ENCODE measurements around the gene ANKHD1.
A peak's percentile ranks its signal among the peaks of the same experiment; 100 is the strongest.

The ANKHD1 gene

GRCh38 chr5:140401362-140402257 lies at the start of gene ANKHD1:
TSS of gene ANKHD1 (plus strand) at chr5:140401833. CDS start at chr5:140401968, 135 bp downstream.
- peak; percentile 93 for DNase-seq

DNA sequence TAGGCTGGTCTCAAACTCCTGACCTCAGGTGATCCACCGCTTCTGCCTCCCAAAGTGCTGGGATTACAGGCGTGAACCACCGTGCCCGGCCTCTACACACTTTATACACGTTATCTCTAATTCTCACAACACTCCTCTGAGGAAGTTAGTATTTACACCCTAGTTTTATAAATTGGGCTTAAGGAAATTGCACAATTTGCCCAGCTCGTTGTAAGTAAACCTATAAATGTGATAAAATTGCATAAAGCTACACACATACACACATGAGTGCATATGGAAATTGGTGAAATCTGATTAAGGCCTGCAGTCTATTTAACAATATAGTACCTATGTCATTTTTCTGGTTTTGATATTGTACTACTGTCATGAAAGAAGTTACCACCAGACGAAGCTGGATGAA lies 46.1 kb upstream of the ANKHD1 start:
- no peak for DNase-seq

DNA sequence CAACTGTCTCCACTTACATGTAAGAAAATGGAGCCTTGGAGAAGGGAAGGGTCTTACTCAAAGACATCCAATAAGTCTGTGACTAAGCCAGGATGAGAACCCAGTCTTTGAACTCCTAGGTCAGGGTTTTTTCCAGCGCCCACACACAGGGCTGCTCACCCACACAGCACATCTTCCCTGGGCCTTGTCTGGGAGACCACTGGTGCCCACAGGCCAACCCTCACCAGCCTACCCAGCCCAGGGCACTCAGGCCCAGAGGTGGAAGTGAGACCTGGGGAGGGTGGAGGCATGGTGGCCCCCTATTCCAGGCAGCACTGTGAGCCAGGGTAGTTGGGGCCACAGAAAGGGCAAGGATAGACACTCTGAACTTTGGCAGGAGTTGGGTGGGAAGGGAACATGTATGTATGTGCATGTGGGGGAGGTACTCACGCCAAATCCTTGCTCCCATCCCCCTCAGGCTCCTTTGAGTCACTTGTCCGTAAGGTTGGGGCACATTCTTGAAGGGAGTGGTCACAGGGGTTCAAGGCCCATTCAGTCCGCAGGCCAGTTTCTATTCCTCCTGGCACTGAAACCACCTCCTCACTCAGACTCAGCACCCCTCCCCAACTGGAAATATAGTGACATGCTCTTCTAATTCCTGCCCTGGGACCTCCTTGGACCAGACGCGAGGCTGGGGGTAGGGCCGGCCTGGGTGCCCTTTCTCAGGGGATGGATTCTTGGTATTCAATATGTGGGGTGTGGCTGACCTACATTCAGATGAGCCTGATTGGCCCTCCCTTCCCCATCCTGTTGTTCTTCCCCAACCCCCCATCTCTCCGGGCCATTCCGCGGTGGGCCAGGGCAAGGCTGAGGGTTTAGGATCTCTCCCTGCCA lies 44.5 kb upstream of the ANKHD1 start:
- no peak for DNase-seq

DNA sequence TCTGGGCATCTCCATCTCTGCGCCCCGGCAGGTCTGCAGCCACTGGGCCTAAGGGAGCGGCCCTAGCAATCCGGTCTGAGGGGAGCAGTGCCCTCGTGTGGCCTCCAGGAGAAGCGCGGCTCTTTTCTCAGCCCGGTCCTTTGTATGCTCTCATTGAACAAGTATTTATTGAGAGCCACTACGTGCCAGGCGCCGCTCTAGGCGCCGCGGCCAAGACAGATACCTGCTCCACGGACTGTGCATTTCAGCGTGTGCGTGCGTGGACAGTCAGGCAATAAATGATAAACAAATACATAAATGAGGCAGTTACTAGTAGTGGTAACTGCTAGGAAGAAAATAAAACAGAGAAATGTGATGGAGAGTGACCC lies 43.9 kb upstream of the ANKHD1 start:
- peak; percentile 79 for DNase-seq

- DNase-seq, result no peak
Observed at GRCh38 chr5:140358738-140359310, 42.8 kb upstream of the ANKHD1 start.

GRCh38 chr5:140360101-140360500 lies 41.5 kb upstream of the ANKHD1 start, which contains the start of gene SLC4A9:
TSS of gene SLC4A9 (plus strand) at chr5:140360194. CDS start at chr5:140360237, 43 bp downstream.
- no peak for DNase-seq

GRCh38 chr5:140360681-140361479 lies 40.8 kb upstream of the ANKHD1 start:
- DNase-seq, result no peak

- no peak for DNase-seq
Observed at GRCh38 chr5:140361901-140362300, 39.7 kb upstream of the ANKHD1 start.

DNA sequence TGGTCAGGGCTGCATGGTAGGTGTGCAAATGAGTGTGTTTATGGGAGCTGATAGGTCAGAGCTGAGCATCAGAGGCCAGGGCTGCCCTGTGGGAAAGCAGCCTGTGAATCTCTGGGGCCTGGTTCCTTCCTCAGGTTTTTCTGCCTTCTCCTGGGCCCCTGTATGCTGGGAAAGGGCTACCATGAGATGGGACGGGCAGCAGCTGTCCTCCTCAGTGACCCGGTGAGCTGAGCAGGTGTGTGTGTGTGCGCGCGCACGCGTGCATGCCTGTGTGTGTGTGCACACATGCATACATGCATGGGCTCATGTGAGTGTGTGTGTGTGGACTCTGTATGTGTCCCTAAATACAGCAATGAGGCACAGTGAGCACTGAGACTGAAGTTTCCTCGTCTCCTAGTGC lies 39.3 kb upstream of the ANKHD1 start:
- DNase-seq, result no peak

GRCh38 chr5:140362875-140363630 lies 38.6 kb upstream of the ANKHD1 start:
- peak; percentile 11 for DNase-seq

GRCh38 chr5:140363631-140364471 lies 37.8 kb upstream of the ANKHD1 start:
- no peak for DNase-seq

DNA sequence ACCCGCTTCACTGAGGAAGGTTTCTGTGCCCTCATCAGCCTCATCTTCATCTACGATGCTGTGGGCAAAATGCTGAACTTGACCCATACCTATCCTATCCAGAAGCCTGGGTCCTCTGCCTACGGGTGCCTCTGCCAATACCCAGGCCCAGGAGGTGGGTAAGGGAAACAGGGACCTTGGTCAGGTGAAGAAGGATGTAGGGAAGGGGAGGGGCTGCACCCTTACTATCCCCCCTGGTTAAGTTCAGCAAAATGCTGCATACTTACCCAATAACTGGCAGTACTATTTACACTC lies 37.2 kb upstream of the ANKHD1 start:
- no peak for DNase-seq

DNA sequence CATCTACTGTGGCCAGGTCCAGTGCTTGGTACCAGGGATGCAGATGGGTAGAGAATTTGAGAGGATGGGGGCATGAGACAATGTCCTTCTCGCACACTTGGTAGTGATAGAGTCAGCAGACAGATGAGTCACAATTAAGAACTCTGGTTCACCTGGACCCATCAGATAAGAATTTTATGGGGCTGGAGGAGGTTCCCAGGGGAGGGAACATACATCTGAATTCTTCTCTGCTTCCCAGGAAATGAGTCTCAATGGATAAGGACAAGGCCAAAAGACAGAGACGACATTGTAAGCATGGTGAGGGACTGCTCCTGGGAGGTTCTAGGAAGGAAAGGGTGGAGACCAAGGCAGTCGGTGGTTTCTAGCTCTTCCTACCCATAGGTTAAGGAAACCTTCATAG lies 36.4 kb upstream of the ANKHD1 start:
- DNase-seq, result no peak

DNA sequence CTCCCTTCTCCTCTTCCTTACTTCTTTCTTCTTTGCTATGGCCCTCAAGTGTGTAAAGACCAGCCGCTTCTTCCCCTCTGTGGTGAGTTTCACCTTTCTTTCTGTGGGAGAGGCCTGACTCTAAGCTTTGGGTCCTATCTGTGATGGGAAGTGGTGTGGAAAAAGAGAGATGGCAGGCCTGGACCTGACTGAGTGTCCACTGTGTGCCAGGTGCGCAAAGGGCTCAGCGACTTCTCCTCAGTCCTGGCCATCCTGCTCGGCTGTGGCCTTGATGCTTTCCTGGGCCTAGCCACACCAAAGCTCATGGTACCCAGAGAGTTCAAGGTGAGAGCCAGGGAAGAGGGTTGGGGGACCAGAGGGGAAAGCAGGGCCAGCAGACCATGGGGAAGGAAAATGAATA lies 35.7 kb upstream of the ANKHD1 start:
- DNase-seq, result no peak

- no peak for DNase-seq
Observed at GRCh38 chr5:140366589-140367255, 34.9 kb upstream of the ANKHD1 start.

DNA sequence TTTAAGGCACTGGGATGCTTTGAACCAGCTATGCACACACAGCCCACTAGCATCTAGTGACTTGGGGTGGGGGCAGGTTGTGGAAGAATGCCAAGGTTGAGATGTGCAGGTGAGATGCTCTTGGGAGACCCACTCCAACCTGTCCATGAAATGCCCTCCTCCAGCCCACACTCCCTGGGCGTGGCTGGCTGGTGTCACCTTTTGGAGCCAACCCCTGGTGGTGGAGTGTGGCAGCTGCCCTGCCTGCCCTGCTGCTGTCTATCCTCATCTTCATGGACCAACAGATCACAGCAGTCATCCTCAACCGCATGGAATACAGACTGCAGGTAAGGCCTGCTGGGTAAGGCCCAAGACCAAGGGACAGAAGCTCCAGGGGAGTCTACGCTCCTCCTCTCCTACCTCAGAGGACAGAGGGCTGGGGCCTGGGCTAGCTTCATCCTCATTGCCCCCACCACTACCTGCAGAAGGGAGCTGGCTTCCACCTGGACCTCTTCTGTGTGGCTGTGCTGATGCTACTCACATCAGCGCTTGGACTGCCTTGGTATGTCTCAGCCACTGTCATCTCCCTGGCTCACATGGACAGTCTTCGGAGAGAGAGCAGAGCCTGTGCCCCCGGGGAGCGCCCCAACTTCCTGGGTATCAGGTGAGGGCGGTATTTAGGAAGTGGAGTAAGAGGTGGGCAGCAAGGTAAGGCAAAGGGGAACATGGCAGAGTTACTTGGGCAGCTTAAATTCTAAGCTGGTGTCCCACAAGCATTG lies 34.2 kb upstream of the ANKHD1 start:
- no peak for DNase-seq

- DNase-seq, result no peak
Observed at GRCh38 chr5:140371356-140372151, 30.1 kb upstream of the ANKHD1 start.

DNA sequence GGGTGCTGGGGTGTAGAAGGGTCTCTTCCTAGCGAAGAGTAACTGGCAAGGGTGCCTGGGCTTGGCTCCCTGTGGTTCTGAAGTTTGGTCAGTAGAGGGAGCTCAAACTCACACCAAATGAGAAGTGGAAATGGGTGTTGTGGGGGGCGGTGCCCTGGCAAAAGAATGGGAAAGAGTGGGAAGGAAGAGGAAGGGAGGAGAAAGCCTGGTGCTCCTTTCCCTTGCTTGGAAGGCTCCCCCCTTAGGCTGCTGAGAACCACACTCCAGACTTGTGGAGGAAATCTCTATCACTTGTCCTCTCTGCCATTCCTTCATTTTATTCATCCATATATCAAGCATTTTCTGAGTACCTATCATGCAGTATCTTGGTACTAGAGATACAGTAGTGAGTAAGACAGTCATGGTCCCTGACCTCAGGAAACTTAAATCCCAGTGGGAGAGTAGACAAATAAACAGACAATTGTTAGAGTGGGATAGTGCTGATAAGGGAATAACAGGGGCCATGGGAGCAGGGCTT lies 28.6 kb upstream of the ANKHD1 start:
- peak; percentile 29 for DNase-seq

GRCh38 chr5:140381351-140381750 lies 20.3 kb upstream of the ANKHD1 start:
- no peak for DNase-seq

Measured in NCI-H510A treated with DMSO at 0.1 percent for 48 hours (cell line).